K562 (cell line): ENCODE data around the gene PIN4. TPM values are rescaled to one million over a fixed set of nuclear protein-coding genes. Genes with fewer than 3 reads are reported as not detected.

Experiments
- AFF4 ChIP-seq: sonication (generic); formaldehyde crosslinking; IDR thresholded peaks from 2 replicates; pipeline ENCODE4 v1.8.0; 2023; ENCODE audit warnings: mild to moderate bottlenecking, missing genetic modification reagents
- CHD4 ChIP-seq: fragments of 200-600 bp; sonication (generic); IDR thresholded peaks from 3 replicates; pipeline ENCODE4 v1.6.1; 2012; ENCODE audit warnings: low read depth, mild to moderate bottlenecking, mixed read lengths, low read length, inconsistent platforms; ENCODE audit not compliant: insufficient read depth, insufficient replicate concordance, poor library complexity, severe bottlenecking
- COPS2 ChIP-seq: fragments of 450-650 bp; conservative IDR thresholded peaks from 2 replicates; pipeline ENCODE4 v1.6.1; 2016; ENCODE audit warnings: mild to moderate bottlenecking, moderate library complexity
- KDM1A ChIP-seq, 2 experiments: fragments of 450-650 bp; IDR thresholded peaks; 2 replicates each; pipeline ENCODE4 v1.6.1; 2016; ENCODE audit warnings: mild to moderate bottlenecking in 2 of 2
- MEF2D ChIP-seq: conservative IDR thresholded peaks from 2 replicates; pipeline ENCODE4 v1.6.1; 2016; ENCODE audit warnings: low read depth, missing genetic modification characterization, missing compliant biosample characterization
- MTA1 ChIP-seq: fragments of 450-650 bp; IDR thresholded peaks from 2 replicates; pipeline ENCODE4 v1.6.1; 2017; ENCODE audit warnings: borderline replicate concordance
- MTF1 ChIP-seq: fragments of 250-450 bp; sonication (Bioruptor Pico); IDR thresholded peaks from 2 replicates; pipeline ENCODE4 v1.9.0; 2021; ENCODE audit warnings: moderate library complexity, mild to moderate bottlenecking, inconsistent platforms, borderline replicate concordance
- RBM15 ChIP-seq: fragments of 200-400 bp; formaldehyde crosslinking; IDR thresholded peaks from 2 replicates; pipeline ENCODE4 v1.6.1; 2018; ENCODE audit warnings: mild to moderate bottlenecking, low read length, moderate library complexity; ENCODE audit not compliant: insufficient read depth
- SMAD1 ChIP-seq: fragments of 150-350 bp; IDR thresholded peaks from 2 replicates; pipeline ENCODE4 v1.6.1; 2014; ENCODE audit warnings: low read length, low read depth; ENCODE audit not compliant: partially characterized antibody
- SMARCA5 ChIP-seq: fragments of 450-650 bp; IDR thresholded peaks from 2 replicates; pipeline ENCODE4 v1.6.1; 2016
- UBTF ChIP-seq, 2 experiments: IDR thresholded peaks; 2 replicates each; pipeline ENCODE4 v1.6.1; 2012; ENCODE audit warnings: improper control_type of control experiment in 2 of 2, low read depth in 2 of 2, low read length in 2 of 2, borderline replicate concordance in 1 of 2
- ZNF57 ChIP-seq: fragments of 450-650 bp; formaldehyde crosslinking; IDR thresholded peaks from 2 replicates; pipeline ENCODE4 v1.4.0; 2020; ENCODE audit warnings: mild to moderate bottlenecking, moderate library complexity
- ZNF707 ChIP-seq: fragments of 250-450 bp; sonication (Bioruptor Pico); conservative IDR thresholded peaks from 2 replicates; pipeline ENCODE4 v1.8.0; 2022; ENCODE audit warnings: inconsistent platforms, mild to moderate bottlenecking, moderate library complexity
- polyA plus RNA-seq, 8 experiments: library from polyadenylated mRNA; depleted of rRNA in 4 of 8; stranded (reverse) in 5 of 8; unstranded in 3 of 8; fragments of >200 nt; fragmentation: Nextera tagmentation in 2 of 8; fragmentation: Illumina TruSeq in 1 of 8; extraction: Ambion mirVana in 2 of 8; extraction: Trizol in 1 of 8; gene quantifications; 2 replicates each; pipeline versions ENCODE4 v1.2.1 to v1.2.3, GENCODE V29; 2011 to 2014; ENCODE audit warnings: inconsistent platforms in 1 of 8, missing spikeins in 1 of 8
- total RNA-seq, 7 experiments: library from RNA; depleted of rRNA in 6 of 7; stranded (reverse); fragments of >200 nt in 6 of 7; fragmentation: Illumina TruSeq in 2 of 7; extraction: Trizol in 2 of 7; gene quantifications; 2 replicates each; pipeline versions ENCODE4 v1.2.1 to v1.2.3, GENCODE V29; 2011 to 2021; ENCODE audit warnings: low replicate concordance in 1 of 7
- TF ChIP-seq, protein P1 (sequence below), 2 experiments: fragments of 450-650 bp; IDR thresholded peaks; 2 replicates each; pipeline ENCODE4 v1.6.1; 2016; ENCODE audit warnings: mild to moderate bottlenecking in 2 of 2, borderline replicate concordance in 1 of 2, low read depth in 1 of 2, moderate library complexity in 1 of 2

Gene PIN4
- total and polyA plus RNA-seq, 9 of the 15 experiments (the other 6 are each of a cell fraction or from before 2014, with no cell fraction given): 10.0 to 132 (median 45.6) TPM

DNA sequence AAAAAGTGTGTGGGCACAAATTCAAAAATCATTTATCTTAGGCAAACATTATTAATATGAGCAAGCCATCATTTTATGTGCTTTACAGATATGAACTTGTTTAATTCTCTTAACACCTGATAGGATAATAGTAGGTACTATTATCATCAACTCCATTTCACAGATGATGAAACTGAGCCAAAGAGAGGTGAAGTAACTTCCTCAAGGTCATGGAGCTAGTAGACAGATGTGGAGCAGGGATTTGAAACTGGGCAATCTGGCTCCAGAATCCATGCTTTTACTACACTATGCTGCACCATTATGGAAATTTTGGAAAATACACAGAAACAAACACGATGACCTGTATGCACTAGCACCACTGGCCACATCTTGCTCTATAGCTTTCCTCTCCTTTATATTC lies 1.0 kb upstream of the PIN4 start (continued):
- TF ChIP-seq CHD4 (peak; percentile 38), SMARCA5 (0 out of 2 replicates have a peak, but pooled peaks have one; percentile 44), SMAD1 (no peak), RBM15 (no peak), UBTF (IDR thresholded peaks at IDR 0.05; ENCODE audit: borderline replicate concordance in 1 of 2, low read depth in 2 of 2, low read length in 2 of 2) (no peak), ZNF57 (CRISPR knock-in tag) (no peak), MEF2D (tag) (no peak), MTA1 (no peak), ZNF707 (CRISPR knock-in tag) (no peak), AFF4 (CRISPR knock-in tag) (no peak), COPS2 (no peak), KDM1A (IDR thresholded peaks at IDR 0.05) (peak; percentile 50 to 72; a peak in 3 of 4 replicates), MTF1 (CRISPR knock-in tag) (no peak)
- TF ChIP-seq, protein P1, sequence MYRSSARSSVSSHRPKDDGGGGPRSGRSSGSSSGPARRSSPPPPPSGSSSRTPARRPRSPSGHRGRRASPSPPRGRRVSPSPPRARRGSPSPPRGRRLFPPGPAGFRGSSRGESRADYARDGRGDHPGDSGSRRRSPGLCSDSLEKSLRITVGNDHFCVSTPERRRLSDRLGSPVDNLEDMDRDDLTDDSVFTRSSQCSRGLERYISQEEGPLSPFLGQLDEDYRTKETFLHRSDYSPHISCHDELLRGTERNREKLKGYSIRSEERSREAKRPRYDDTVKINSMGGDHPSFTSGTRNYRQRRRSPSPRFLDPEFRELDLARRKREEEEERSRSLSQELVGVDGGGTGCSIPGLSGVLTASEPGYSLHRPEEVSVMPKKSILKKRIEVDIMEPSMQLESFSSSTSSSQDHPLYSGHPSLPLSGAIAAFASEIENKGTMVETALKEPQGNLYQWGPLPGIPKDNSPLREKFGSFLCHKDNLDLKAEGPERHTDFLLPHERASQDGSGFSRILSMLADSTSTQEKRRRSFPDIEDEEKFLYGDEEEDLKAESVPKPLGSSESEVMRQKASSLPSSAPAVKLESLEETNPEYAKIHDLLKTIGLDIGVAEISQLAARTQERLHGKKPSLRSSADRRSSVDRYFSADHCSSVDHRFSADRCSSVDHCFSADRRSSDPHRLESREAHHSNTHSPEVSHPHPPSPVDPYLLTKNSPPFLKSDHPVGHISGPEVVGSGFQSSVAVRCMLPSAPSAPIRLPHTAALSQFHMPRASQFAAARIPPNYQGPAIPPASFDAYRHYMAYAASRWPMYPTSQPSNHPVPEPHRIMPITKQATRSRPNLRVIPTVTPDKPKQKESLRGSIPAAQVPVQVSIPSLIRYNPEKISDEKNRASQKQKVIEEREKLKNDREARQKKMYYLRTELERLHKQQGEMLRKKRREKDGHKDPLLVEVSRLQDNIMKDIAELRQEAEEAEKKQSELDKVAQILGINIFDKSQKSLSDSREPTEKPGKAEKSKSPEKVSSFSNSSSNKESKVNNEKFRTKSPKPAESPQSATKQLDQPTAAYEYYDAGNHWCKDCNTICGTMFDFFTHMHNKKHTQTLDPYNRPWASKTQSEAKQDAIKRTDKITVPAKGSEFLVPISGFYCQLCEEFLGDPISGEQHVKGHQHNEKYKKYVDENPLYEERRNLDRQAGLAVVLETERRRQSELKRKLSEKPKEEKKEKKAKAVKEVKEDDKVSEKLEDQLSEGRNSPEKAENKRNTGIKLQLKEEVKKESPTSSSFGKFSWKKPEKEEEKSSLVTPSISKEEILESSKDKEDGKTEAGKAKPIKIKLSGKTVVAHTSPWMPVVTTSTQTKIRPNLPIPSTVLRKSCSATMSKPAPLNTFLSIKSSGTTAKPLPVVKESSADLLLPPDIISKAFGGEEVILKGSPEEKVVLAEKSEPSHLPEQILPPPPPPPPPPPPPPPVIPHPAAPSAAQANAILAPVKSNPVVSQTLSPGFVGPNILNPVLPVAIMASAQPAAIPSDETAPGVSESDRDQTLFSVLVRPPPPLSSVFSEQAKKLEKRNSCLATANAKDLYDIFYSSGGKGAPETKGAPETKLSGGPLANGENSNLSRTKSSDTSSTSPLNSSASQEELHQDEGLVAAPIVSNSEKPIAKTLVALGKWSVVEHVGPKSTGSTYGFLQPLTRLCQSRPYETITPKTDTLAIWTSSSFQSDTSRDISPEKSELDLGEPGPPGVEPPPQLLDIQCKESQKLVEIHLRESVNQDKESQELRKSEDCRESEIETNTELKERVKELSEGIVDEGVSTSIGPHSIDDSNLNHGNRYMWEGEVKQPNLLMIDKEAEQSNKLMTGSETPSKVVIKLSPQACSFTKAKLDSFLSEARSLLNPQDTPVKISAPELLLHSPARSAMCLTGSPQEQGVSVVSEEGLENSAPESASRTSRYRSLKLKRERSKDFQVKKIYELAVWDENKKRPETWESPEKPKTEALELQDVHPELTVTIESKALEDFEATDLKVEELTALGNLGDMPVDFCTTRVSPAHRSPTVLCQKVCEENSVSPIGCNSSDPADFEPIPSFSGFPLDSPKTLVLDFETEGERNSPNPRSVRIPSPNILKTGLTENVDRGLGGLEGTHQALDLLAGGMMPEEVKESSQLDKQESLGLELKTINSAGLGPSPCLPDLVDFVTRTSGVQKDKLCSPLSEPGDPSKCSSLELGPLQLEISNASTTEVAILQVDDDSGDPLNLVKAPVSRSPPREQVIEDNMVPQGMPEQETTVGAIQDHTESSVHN (IDR thresholded peaks at IDR 0.05; ENCODE audit: borderline replicate concordance in 1 of 2, low read depth in 1 of 2): no peak
